Right atrium auricular region (tissue), 2 donors: ENCODE results near the gene PPP1R10. TPM values are rescaled to one million over a fixed set of nuclear protein-coding genes. Genes with fewer than 3 reads are reported as not detected.

ENCODE experiments used
- DNase-seq: peaks from one replicate; pipeline ENCODE4 v3.0.0-alpha.2; 2019; ENCODE audit warnings: low spot score
- H3K27ac ChIP-seq, 2 donors: fragments of 200-600 bp; sonication (generic); 1 replicate in 1 of 2; 2 replicates in 1 of 2; pipeline ENCODE4 v1.5.1; 2016 to 2019
- H3K27me3 ChIP-seq, 2 donors: fragments of 200-600 bp; sonication (generic); one replicate each; pipeline versions ENCODE4 v1.5.1 to v1.6.0; 2017 to 2019
- H3K36me3 ChIP-seq: fragments of 200-600 bp; sonication (generic); one replicate; pipeline ENCODE4 v1.5.1; 2016
- H3K4me1 ChIP-seq, 2 donors: fragments of 200-600 bp; sonication (generic); one replicate each; pipeline versions ENCODE4 v1.5.1 to v1.6.0; 2017 to 2019
- H3K4me3 ChIP-seq, 2 donors: fragments of 200-600 bp; sonication (generic); 1 replicate in 1 of 2; 2 replicates in 1 of 2; pipeline ENCODE4 v1.5.1; 2017 to 2019; ENCODE audit warnings: mild to moderate bottlenecking in 1 of 2, moderate library complexity in 1 of 2
- H3K9me3 ChIP-seq, 2 donors: fragments of 200-600 bp; sonication (generic); one replicate each; pipeline ENCODE4 v1.5.1; 2019
- total RNA-seq, 2 donors: library from RNA; depleted of rRNA; stranded (reverse); fragments of >200 nt; gene quantifications; one replicate each; pipeline ENCODE4 v1.1.0, GENCODE V29; 2016
- TF ChIP-seq, protein P1 (sequence below), 2 donors: fragments of 200-600 bp; sonication (generic); IDR thresholded peaks; one replicate each; pipeline ENCODE4 v1.5.1; 2019; ENCODE audit warnings: antibody characterized with exemption in 2 of 2

Gene PPP1R10
- total RNA-seq, 2 donors from 2014 or later, result 18.4 to 20.6 TPM

DNA sequence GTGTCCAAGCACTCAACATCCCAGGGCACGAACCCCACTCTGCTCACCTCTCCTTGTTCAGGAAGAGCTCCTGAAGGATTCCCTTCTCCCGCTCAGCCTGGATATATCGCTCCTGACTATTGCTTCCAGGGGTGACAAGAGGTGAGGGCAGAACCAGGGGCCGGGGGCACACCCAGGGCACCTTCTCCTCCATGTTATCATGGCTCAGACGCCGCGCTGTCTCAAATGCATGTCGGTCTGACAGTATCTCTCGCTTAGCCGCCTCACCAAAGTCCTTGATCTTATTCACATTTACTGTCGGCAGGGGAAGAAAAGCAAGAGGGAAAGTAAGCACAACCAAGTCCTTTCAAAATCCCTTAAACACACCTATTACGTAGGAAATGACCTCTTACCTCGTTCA lies 13.1 kb downstream of the PPP1R10 start:
- H3K36me3 ChIP-seq, result peaks cover 89% of the 10 kb centered on the region
- H3K4me3 ChIP-seq, result no peak overlapping the region
- H3K4me1 ChIP-seq, result no peaks in the 10 kb centered on the region
- H3K27ac ChIP-seq, result no peak overlapping the region
- no peaks in the 10 kb centered on the region for H3K9me3 ChIP-seq
- H3K27me3 ChIP-seq, result no peaks in the 10 kb centered on the region
- no peak for DNase-seq
- TF ChIP-seq, protein P1, sequence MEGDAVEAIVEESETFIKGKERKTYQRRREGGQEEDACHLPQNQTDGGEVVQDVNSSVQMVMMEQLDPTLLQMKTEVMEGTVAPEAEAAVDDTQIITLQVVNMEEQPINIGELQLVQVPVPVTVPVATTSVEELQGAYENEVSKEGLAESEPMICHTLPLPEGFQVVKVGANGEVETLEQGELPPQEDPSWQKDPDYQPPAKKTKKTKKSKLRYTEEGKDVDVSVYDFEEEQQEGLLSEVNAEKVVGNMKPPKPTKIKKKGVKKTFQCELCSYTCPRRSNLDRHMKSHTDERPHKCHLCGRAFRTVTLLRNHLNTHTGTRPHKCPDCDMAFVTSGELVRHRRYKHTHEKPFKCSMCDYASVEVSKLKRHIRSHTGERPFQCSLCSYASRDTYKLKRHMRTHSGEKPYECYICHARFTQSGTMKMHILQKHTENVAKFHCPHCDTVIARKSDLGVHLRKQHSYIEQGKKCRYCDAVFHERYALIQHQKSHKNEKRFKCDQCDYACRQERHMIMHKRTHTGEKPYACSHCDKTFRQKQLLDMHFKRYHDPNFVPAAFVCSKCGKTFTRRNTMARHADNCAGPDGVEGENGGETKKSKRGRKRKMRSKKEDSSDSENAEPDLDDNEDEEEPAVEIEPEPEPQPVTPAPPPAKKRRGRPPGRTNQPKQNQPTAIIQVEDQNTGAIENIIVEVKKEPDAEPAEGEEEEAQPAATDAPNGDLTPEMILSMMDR (IDR thresholded peaks at IDR 0.05), result no peak

- Histone ChIP-seq H3K27ac (no peak overlapping the region), H3K4me1 (no peaks in the 10 kb centered on the region), H3K36me3 (peaks cover 70% of the 10 kb centered on the region), H3K4me3 (no peak overlapping the region), H3K9me3 (no peaks in the 10 kb centered on the region), H3K27me3 (no peaks in the 10 kb centered on the region)
- TF ChIP-seq, protein P1 (IDR thresholded peaks at IDR 0.05), result no peak
- no peak for DNase-seq
Observed at GRCh38 chr6:30601815-30602641, 15.0 kb downstream of the PPP1R10 start.

- Histone ChIP-seq H3K4me3 (no peak overlapping the region), H3K27me3 (no peaks in the 10 kb centered on the region), H3K27ac (no peak overlapping the region), H3K4me1 (no peaks in the 10 kb centered on the region), H3K36me3 (peaks cover 64% of the 10 kb centered on the region), H3K9me3 (no peaks in the 10 kb centered on the region)
- DNase-seq, result no peak
- TF ChIP-seq, protein P1 (IDR thresholded peaks at IDR 0.05), result no peak
Observed at GRCh38 chr6:30601436-30601814, 15.6 kb downstream of the PPP1R10 start.

DNA sequence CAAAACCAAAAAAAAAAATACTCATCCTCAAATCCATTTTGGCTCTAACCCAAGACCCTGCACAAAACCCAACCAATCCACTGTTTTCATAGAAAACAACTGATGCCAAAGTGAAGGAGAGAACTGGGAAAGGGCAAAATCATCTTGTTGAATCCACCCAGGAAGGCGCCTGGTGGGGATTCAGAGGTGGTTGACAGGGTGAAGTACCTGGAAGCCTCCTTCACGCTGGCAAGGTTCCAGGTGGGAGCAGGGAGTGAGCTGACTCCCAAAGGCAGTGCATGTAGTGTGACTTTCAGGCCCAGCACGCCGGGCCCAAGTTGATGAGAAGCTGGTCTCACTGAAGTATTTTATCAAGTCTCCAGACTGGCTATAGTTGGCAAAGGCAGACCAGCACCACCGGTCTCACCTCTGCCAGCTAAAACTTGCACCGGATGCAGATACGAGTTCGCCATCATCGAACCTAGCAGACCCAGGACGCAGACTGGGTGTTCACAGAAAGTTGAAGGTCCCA lies 16.5 kb downstream of the PPP1R10 start:
- Histone ChIP-seq H3K4me1 (no peaks in the 10 kb centered on the region), H3K36me3 (peaks cover 55% of the 10 kb centered on the region), H3K9me3 (no peaks in the 10 kb centered on the region), H3K27ac (no peak overlapping the region), H3K27me3 (no peaks in the 10 kb centered on the region), H3K4me3 (no peak overlapping the region)
- TF ChIP-seq, protein P1 (IDR thresholded peaks at IDR 0.05), result no peak
- DNase-seq, result no peak

DNA sequence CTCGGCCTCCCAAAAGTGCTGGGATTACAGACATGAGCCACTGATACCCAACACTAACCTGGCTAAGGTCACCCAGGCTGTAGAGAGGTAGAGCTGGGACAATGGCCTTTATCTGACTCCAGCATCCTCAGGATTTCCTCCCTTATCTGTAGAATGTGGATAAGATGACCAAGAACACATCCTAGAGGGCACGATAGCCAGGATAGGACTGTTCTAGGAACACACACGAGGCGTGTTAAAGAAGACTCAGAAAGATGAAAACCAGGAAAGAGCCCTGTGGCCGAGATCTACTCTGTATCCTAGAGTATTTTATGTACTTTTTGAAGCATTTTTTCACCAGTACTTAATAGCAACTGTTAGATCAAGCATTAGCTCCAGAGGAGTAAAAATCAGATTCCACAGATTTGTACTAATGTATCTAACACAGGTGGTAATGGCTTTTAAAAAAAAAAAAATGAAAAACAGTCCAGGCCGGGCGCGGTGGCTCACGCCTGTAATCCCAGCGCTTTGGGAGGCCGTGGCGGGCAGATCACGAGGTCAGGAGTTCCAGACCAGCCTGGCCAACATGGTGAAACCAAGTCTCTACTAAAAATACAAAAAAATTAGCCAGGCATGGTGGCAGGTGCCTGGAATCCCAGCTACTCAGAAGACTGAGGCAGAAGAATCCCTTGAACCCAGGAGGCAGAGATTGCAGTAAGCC lies 17.3 kb downstream of the PPP1R10 start:
- no peaks in the 10 kb centered on the region for H3K27me3 ChIP-seq
- H3K4me1 ChIP-seq, result no peaks in the 10 kb centered on the region
- no peak for DNase-seq
- H3K36me3 ChIP-seq, result peaks cover 47% of the 10 kb centered on the region
- no peaks in the 10 kb centered on the region for H3K9me3 ChIP-seq
- H3K4me3 ChIP-seq, result no peak overlapping the region
- TF ChIP-seq, protein P1 (IDR thresholded peaks at IDR 0.05), result no peak
- H3K27ac ChIP-seq, result no peak overlapping the region
